GM18520 (cell line): ENCODE measurements around the gene ZBTB38.

ENCODE experiments used
- ATAC-seq: cut with Tn5 transposase; IDR thresholded peaks from one replicate; pipeline ENCODE4 v1.9.1; 2021; ENCODE audit not compliant: unreplicated experiment

The ZBTB38 gene

DNA sequence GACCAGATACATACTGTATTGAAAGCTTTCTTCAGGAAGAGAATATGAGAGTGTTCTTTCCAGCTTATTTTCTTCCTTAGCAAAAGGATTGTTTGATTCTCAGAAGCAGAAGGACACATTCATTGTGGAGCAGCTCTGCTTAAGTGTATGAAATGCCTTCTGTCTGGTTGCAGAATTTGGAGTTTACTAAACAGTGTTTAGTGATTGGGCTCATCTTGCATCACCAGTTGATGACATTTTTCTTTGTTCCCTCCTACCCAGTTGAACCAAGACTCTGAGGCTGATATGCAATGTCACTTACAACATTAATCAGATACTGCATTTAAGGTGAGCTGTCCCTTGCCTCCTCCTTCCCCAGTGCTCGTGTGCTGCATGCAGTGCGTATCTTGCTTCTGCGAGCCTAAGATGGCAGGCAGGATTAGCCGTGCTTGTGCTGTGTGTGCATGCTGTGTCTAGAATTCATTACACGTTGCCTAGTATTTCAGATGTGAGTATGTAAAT, 18.4 kb downstream of the ZBTB38 start:
- no peak for ATAC-seq

- no peak for ATAC-seq
Observed at GRCh38 chr3:141387516-141387915, 19.2 kb downstream of the ZBTB38 start.

DNA sequence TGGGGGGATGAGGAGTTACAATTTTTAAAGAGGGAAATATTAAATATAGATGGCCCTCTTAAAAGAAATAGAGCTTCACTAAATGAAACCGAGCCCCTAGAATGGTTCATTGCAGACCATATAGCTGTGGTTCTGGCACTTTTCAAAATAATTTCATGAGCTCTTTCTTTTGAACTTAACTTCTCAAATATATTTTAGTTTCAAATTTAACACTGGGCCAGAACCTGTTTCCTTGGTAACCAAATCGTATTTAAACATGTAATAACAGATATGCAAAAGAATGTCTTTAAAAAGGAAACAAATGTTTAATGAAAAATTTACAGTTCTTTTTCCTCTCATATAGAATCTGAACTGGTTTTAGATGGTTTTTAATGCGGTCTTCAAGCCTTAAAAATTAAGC, 20.1 kb downstream of the ZBTB38 start:
- no peak for ATAC-seq

DNA sequence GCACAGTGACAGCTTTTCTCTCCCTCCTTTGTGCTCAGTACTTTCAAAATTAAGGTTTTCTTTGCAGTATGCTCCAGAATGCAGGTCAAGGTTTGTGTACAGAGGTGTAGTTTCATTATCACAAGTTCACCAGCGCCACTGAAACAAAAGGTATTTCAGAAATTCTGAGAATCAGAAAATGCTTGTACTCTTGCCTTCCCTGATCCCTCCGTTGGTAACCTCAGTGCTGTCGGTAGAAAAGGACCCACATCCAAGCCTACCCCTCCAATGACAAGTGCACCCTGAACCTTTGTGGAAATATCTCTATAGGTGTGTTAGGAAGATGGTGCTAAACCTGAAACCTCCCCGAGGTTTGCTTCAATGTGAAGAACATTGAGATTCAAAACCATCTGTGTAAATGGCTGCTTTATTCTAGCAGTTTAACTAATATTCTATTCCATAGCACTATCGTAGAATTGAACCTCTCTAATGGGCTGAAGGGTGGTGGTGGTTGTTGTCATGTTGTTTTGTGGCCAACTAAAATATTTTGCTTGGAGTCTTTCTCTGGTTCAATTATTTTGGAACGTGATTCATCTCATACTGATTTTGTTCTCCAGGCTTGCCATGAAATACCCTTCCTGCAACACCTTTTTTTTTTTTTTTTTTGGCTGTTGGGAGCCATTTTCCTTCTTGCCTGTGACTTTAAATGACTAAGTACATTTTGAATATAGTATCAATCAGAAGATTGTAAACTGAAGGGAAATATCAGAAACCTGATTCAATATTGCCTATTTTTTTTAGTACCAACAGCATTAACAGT, 20.7 kb downstream of the ZBTB38 start:
- no peak for ATAC-seq

GRCh38 chr3:141389703-141390102, 21.4 kb downstream of the ZBTB38 start:
- ATAC-seq, result no peak

- no peak for ATAC-seq
Observed at GRCh38 chr3:141390747-141391146, 22.4 kb downstream of the ZBTB38 start.

GRCh38 chr3:141391298-141391990, 23.1 kb downstream of the ZBTB38 start:
- ATAC-seq, result peak; percentile 51

GRCh38 chr3:141391991-141392316, 23.6 kb downstream of the ZBTB38 start:
- no peak for ATAC-seq

DNA sequence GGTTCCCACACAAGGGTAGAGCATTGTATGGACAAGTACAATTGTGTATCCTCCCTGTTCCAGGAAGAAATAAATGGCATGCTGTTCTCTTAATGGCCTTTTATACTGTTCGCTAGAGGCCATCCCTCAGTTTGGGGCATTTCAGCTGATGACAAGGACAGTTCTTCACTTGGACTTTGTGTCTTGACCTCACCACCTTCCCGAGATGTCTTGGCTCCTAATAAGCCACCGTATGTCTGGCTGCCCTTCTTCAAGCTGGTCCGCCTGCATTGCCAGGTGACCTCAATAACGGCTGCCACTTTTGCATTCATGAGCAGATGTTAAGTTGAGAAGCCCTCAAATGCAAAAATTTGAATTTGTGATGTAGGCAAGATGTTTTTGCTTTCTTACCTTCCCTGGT, 24.1 kb downstream of the ZBTB38 start:
- no peak for ATAC-seq

DNA sequence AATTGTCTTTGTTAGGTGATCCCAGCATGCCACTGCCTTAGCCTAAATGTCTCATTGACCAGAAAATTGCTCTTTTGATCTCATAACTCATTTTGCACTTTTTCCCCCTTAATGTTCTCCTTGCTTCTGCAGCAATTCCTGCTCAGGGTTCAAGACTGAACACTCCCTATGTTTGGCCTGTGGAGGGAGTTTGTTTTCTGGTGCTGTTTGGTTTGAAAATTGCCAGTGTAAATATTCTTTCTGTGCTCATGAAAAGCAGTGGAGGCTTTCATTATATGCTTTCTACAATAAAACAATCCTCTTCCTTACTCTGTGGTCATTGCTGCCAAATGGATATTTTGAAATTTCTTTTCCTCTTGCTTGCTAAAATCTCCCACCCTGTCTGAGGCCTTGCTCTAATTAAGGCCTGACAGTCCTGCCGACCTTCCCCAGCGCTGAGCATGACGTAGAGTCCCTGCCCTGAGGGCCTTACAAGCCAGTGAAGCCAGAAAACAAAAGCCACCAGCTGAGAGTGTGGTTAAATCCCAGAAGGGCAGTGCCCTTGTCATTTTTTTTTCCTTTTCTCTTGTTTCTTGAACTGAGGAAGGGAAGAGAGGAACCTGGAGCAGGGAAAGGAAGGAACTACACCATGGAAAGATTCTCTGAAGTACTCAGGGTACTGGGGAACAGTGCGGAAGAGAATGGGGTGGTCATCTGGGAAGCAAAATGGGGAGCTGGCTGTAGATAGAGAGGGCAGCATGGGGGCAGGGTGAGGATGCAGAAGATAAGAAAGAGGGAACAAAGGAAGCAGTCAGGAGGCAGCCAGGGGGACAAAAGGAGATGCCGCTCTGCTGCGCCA, 24.8 kb downstream of the ZBTB38 start:
- no peak for ATAC-seq

DNA sequence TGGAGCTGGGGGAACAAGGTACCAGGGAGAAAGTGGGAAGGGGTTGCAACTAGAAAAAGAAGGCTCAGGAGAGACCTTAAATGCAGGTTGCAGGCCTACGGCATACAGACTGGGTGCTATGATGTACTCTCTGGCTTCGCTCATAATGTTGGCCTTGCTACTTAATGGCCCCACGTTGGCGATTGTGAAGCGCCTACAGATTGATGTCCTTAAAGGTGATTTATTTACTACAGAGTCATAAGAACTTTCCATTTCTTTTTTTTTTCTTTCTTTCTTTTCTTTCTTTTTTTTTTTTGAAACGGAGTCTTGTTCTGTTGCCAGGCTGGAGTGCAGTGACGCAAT, 25.4 kb downstream of the ZBTB38 start:
- ATAC-seq, result no peak

GRCh38 chr3:141394560-141394959, 26.3 kb downstream of the ZBTB38 start:
- no peak for ATAC-seq

GRCh38 chr3:141395005-141395589, 26.8 kb downstream of the ZBTB38 start:
- ATAC-seq, result no peak

DNA sequence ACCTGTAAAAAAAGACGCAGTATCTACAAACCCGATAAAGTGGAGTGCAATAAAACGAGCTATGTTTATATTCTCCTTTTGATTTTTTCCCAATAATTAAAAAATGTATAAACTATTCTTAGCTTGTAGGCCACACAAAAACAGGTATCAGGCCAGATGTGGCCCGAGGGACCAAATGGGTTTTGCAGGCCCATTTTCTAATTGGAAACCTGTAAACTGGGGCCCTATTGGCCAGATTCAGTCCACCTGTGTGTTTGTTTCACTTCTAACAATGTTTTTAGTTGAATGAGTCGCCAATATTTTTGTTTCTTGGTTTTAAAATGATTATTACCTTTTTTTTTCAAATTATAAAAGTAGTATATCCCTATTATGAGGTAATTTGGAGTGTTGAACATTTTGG, 29.7 kb downstream of the ZBTB38 start:
- ATAC-seq, result no peak

GRCh38 chr3:141399200-141399599, 30.9 kb downstream of the ZBTB38 start:
- no peak for ATAC-seq

DNA sequence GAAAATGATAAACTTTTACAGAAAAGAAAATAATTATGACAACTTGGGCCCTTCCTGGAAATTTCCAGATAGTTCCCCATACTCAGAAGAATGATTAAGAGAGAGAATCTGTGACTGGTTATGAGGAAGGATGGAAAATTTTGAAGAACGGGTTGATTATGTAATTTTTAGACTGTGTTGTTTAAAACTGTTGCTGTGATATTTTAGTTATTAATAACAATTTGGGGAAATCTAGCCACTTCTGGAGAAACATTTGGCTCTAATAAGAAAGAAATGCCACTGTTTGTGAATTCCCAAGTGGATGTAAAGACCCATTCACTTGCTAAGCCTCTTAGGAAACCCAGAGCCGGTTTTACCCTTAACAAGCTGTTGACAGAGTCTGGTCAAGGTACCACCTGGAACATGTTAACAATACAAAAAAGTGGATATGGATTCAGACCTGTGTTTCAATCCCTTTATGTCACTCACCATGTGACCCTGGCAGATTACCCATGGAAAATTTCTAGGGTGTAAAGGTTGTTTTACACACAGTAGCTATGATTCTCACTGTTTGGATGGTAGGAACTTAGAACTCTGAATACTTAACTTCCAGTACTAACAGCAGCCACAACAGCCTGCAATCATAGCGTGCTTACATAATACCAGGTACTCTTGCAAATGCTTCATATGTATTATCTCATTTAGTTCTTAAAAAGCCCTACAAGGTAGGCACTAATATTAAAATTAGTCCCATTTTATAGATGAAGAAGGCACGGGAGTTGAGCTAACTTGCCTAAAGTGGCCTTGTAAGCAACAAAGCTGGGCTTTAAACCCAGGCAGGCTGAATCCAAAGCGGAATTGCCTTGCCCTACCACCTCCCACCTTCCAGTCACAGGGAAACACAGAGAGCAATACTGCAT, 32.0 kb downstream of the ZBTB38 start:
- ATAC-seq, result no peak

- ATAC-seq, result no peak
Observed at GRCh38 chr3:141401095-141401494, 32.8 kb downstream of the ZBTB38 start.

GRCh38 chr3:141401573-141402475, 33.5 kb downstream of the ZBTB38 start:
- peak; percentile 43 for ATAC-seq

GRCh38 chr3:141402476-141403171, 34.3 kb downstream of the ZBTB38 start:
- peak; percentile 15 for ATAC-seq
